GM12878 (cell line): Measurements from ENCODE around the gene CUEDC1.

Experiments used
- CHD2 ChIP-seq: IDR thresholded peaks from 2 replicates; pipeline ENCODE4 v1.6.1; 2011; ENCODE audit warnings: low read depth, low read length, improper control_type of control experiment, borderline replicate concordance
- CTCF ChIP-seq, 3 experiments: IDR thresholded peaks in 2 of 3; conservative IDR thresholded peaks in 1 of 3; 2 replicates each; pipeline ENCODE4 v1.5.1; 2011; ENCODE audit warnings: low read depth in 3 of 3, low read length in 3 of 3, mild to moderate bottlenecking in 3 of 3, control low read depth in 2 of 3, moderate library complexity in 2 of 3, inconsistent platforms in 1 of 3, mixed read lengths in 1 of 3; ENCODE audit not compliant: control insufficient read depth in 2 of 3, insufficient read depth in 1 of 3; ENCODE audit errors: extremely low read depth in 1 of 3
- FOXK2 ChIP-seq: fragments of 450-650 bp; IDR thresholded peaks from 2 replicates; pipeline ENCODE4 v1.6.1; 2017; ENCODE audit warnings: mild to moderate bottlenecking, moderate library complexity
- MTA3 ChIP-seq: IDR thresholded peaks from 2 replicates; pipeline ENCODE4 v1.6.1; 2012; ENCODE audit warnings: low read length, inconsistent platforms, borderline replicate concordance
- RELA ChIP-seq: fragments of 450-650 bp; IDR thresholded peaks from 2 replicates; pipeline ENCODE4 v1.8.0; 2014; ENCODE audit warnings: borderline replicate concordance; ENCODE audit not compliant: partially characterized antibody
- SPI1 ChIP-seq: IDR thresholded peaks from 2 replicates; pipeline ENCODE4 v1.6.1; 2011; ENCODE audit warnings: low read depth, mild to moderate bottlenecking, low read length, moderate library complexity, borderline replicate concordance; ENCODE audit not compliant: insufficient read depth
- USF2 ChIP-seq: IDR thresholded peaks from 2 replicates; pipeline ENCODE4 v1.6.1; 2011; ENCODE audit warnings: low read depth, low read length, improper control_type of control experiment, borderline replicate concordance
- ZBTB33 ChIP-seq: fragments of 450-650 bp; IDR thresholded peaks from 2 replicates; pipeline ENCODE4 v1.6.1; 2017; ENCODE audit warnings: mild to moderate bottlenecking

GRCh38 chr17:57889252-57889651 lies 66.0 kb downstream of the CUEDC1 start:
- TF ChIP-seq SPI1 (no peak), ZBTB33 (no peak), USF2 (no peak), RELA (no peak), MTA3 (no peak), CTCF (IDR thresholded peaks at IDR 0.05 in 2 of 3, conservative IDR thresholded peaks at IDR 0.05 in 1 of 3; ENCODE audit: control insufficient read depth in 2 of 3, extremely low read depth in 1 of 3, insufficient read depth in 1 of 3, low read depth in 3 of 3, low read length in 3 of 3) (no peak), FOXK2 (no peak), CHD2 (no peak)
